ENCODE results near the gene ALDH5A1. TPM values are rescaled to one million over a fixed set of nuclear protein-coding genes. Genes with fewer than 3 reads are reported as not detected.

The ALDH5A1 gene
- total RNA-seq, 2 donors from 2014 or later, result 4.4 to 8.2 TPM

GRCh38 chr6:24493945-24494820 lies 586 bp upstream of the ALDH5A1 start:
- intact Hi-C loops (cut with DNase I), result no loop called here
- 9 to 16% methylated on average over 24 to 36 of the region's 36 CpGs for WGBS, 2 donors
- TF ChIP-seq CTCF (IDR thresholded peaks at IDR 0.05) (no peak), POLR2A (IDR thresholded peaks at IDR 0.05) (no peak)

DNA sequence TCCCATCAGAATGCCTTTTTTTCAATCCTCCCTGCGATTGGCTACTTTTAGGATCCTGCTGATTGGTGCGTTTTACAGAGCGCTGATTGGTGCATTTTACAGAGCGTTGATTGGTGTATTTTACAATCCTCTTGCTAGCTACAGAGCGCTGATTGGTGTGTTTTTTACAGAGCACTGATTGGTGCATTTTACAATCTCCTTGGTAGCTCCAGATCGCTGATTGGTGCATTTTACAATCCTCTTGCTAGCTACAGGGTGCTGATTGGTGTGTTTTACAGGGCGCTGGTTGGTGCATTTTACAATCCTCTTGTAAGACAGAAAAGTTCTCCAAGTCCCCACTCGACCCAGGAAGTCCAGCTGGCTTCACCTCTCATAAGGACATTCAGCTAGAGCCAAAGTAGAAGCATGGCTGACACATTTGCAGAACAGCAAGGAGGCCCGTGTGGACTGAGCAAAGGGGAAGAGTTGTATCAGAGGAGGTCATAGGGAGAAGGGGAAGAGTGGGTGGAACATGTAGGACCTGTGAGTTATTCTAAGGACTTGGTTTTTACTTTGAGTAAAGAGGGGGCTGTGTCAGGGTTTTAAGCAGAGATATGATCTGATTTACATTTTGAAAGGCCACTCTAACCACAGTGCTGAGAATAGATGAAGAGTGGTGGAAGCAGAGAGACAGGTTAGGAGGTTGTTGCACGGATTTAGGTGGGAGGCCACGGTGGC lies 2.6 kb downstream of the ALDH5A1 start:
- peaks cover 14% of the 10 kb centered on the region for H3K4me1 ChIP-seq
- TF ChIP-seq CTCF (IDR thresholded peaks at IDR 0.05) (no peak), POLR2A (IDR thresholded peaks at IDR 0.05) (no peak)
- no peaks in the 10 kb centered on the region for H3K9me3 ChIP-seq
- DNase-seq (no peak), ATAC-seq (no peak)
- H3K36me3 ChIP-seq (replicated peaks in 1 of 2; ENCODE audit: insufficient read depth in 1 of 2, low read depth in 2 of 2), result no peaks in the 10 kb centered on the region
- H3K27me3 ChIP-seq, result no peaks in the 10 kb centered on the region
- H3K4me3 ChIP-seq, result no peak overlapping the region
- H3K27ac ChIP-seq, result no peak overlapping the region
- 80 to 97% methylated on average over 11 of the region's 11 CpGs for WGBS, 2 donors
- intact Hi-C loops (cut with DNase I), result no loop called here

More at GRCh38 chr6:24493945-24494820, 586 bp upstream of the ALDH5A1 start:
- H3K27ac ChIP-seq, result peak overlapping the region; percentile 42 to 86 (median 80)
- no peaks in the 10 kb centered on the region for H3K9me3 ChIP-seq
- H3K4me3 ChIP-seq, result peak overlapping the region; percentile 44 to 63
- DNase-seq, result no peak
- H3K27me3 ChIP-seq, result no peaks in the 10 kb centered on the region
- H3K4me1 ChIP-seq, result peaks cover 22% of the 10 kb centered on the region
- no peaks in the 10 kb centered on the region for H3K36me3 ChIP-seq (replicated peaks in 1 of 2; ENCODE audit: insufficient read depth in 1 of 2, low read depth in 2 of 2)
- ATAC-seq, result no peak

- 72 to 78% methylated on average over 3 of the region's 3 CpGs for WGBS, 2 donors
- DNase-seq, result no peak
- H3K9me3 ChIP-seq, result no peaks in the 10 kb centered on the region
Observed at GRCh38 chr6:24500683-24501082, 5.9 kb downstream of the ALDH5A1 start.

DNA sequence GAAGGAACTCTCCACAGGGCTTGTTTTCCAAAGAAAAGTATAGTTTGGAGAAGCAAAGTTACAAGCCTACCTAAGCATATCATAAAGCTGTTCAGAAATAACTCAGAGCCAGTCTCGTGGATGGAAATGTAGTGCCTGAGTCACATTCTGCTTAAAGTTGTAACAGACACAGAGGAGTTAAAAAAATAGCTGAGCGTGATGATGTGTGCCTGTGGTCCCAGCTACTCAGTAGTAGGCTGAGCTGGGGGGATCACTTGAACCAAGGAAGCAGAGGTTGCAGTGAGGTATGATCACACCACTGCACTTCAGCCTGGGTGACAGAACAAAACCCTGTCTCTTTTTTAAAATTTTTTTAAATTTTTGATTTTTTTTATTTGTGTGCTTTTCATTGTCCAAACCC lies 6.6 kb downstream of the ALDH5A1 start:
- H3K9me3 ChIP-seq, result no peaks in the 10 kb centered on the region
- no peak overlapping the region for H3K27ac ChIP-seq
- no peak overlapping the region for H3K4me3 ChIP-seq
- DNase-seq (no peak), ATAC-seq (no peak)
- TF ChIP-seq POLR2A (IDR thresholded peaks at IDR 0.05) (no peak), CTCF (IDR thresholded peaks at IDR 0.05) (no peak)
- no peaks in the 10 kb centered on the region for H3K27me3 ChIP-seq
- H3K36me3 ChIP-seq (replicated peaks in 1 of 2; ENCODE audit: insufficient read depth in 1 of 2, low read depth in 2 of 2), result no peaks in the 10 kb centered on the region
- H3K4me1 ChIP-seq, result no peaks in the 10 kb centered on the region
- WGBS, 2 donors, result 75 to 82% methylated on average over 2 of the region's 2 CpGs
- intact Hi-C loops (cut with DNase I), result no loop called here

More at GRCh38 chr6:24500683-24501082, 5.9 kb downstream of the ALDH5A1 start:
- H3K36me3 ChIP-seq (replicated peaks in 1 of 2; ENCODE audit: insufficient read depth in 1 of 2, low read depth in 2 of 2), result no peaks in the 10 kb centered on the region
- H3K4me3 ChIP-seq, result no peak overlapping the region
- H3K27me3 ChIP-seq, result no peaks in the 10 kb centered on the region
- no peak for ATAC-seq
- peaks cover 6% of the 10 kb centered on the region for H3K4me1 ChIP-seq
- intact Hi-C loops (cut with DNase I), result no loop called here
- no peak overlapping the region for H3K27ac ChIP-seq
- TF ChIP-seq CTCF (IDR thresholded peaks at IDR 0.05), result no peak
- TF ChIP-seq POLR2A (IDR thresholded peaks at IDR 0.05), result no peak

Data from body of pancreas (tissue), 4 donors.